ENCODE measurements around the gene RTCB.

The RTCB gene

DNA sequence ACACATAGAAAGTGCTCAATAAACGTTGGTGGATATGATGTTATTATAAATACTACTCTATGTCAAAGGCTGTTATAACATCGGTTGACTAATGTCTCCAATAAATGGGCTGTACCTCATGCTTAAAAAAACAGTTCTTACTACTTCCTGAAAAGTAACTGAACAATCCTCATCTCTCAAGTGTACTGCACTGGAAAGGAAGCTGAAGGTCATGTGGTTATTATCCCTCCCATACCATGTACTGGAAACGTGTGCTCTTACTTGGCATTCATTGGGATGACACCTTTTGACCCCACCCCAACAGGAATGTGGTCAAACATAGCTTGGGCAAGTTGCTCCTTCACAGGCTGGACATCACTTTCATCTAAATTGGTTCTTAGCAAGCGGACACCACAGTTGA, 10.6 kb downstream of the RTCB start:
- no peak overlapping the region for H2BK120ac ChIP-seq (ENCODE audit: low read depth, low read length)
- no peak overlapping the region for H3K18ac ChIP-seq (ENCODE audit: low read length)
- no CpG with 5 or more reads among the region's 4 CpGs for WGBS, 2 donors (ENCODE audit: extremely low coverage in 2 of 2, insufficient read length in 2 of 2, insufficient replicate concordance in 1 of 2)
- no peak overlapping the region for H3K4me3 ChIP-seq (ENCODE audit: low read length in 2 of 2)
- H3K27ac ChIP-seq (replicated peaks; ENCODE audit: low read length): no peak overlapping the region
- H3K9me3 ChIP-seq (replicated peaks in 1 of 2; ENCODE audit: control insufficient read depth in 2 of 2, insufficient read depth in 1 of 2, low read depth in 1 of 2, low read length in 2 of 2): peaks cover 0 to 2% of the 10 kb centered on the region in 2 donors
- no peaks in the 10 kb centered on the region for H3K79me1 ChIP-seq (ENCODE audit: low read depth, low read length)
- no peak overlapping the region for H3K9ac ChIP-seq (ENCODE audit: low read depth, low read length, poor library complexity)
- no peak overlapping the region for H3K23ac ChIP-seq (ENCODE audit: low read depth, low read length, poor library complexity)
- H4K91ac ChIP-seq (ENCODE audit: low read depth, low read length, poor library complexity): no peak overlapping the region
- no peak overlapping the region for H3K4me2 ChIP-seq (ENCODE audit: insufficient read depth, low read length, poor library complexity, severe bottlenecking)
- H4K8ac ChIP-seq (ENCODE audit: low read depth, low read length): no peak overlapping the region
- no peak for DNase-seq (ENCODE audit: low spot score)
- no peak overlapping the region for H2AK5ac ChIP-seq (ENCODE audit: low read depth, low read length)
- H3K36me3 ChIP-seq (replicated peaks in 1 of 2; ENCODE audit: control insufficient read depth in 2 of 2, insufficient read depth in 2 of 2, low read length in 2 of 2): peaks cover 26 to 96% of the 10 kb centered on the region in 2 donors
- no peak overlapping the region for H2BK5ac ChIP-seq (ENCODE audit: low read length)
- H2BK12ac ChIP-seq (ENCODE audit: low read length): no peak overlapping the region
- H3K14ac ChIP-seq (ENCODE audit: low read length): no peak overlapping the region
- no peaks in the 10 kb centered on the region for H3K4me1 ChIP-seq (ENCODE audit: control insufficient read depth in 2 of 2, insufficient read depth in 1 of 2, low read depth in 1 of 2, low read length in 2 of 2)
- no peak overlapping the region for H2AFZ ChIP-seq (ENCODE audit: low read length)
- H3K27me3 ChIP-seq (ENCODE audit: control insufficient read depth in 3 of 3, insufficient read depth in 3 of 3, low read depth in 1 of 3, low read length in 3 of 3): no peaks in the 10 kb centered on the region
- H2BK15ac ChIP-seq (ENCODE audit: low read length): no peak overlapping the region
- no peak overlapping the region for H3K4ac ChIP-seq (ENCODE audit: low read length)

DNA sequence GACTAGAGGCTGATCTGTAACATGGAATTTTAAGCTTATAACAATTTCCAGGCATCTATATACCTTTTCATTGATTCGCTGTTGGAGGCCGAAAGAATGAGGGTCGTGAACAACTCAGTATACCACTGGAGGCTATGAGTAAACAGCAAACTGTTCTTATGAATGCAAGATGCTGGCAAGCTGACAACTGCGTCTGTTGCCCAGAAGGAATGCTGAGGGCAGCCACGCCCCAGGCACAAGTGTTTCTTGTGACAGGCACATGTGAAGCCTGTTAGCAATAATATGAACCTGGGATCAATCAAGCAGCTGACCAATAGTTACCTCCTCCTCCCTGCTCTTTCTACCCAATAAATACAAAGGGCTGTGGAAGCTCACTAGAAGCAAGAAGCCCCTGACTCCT, 15.3 kb downstream of the RTCB start:
- no peak overlapping the region for H2BK120ac ChIP-seq (ENCODE audit: low read depth, low read length)
- H3K23ac ChIP-seq (ENCODE audit: low read depth, low read length, poor library complexity): no peak overlapping the region
- H2BK12ac ChIP-seq (ENCODE audit: low read length): no peak overlapping the region
- H3K27ac ChIP-seq (replicated peaks; ENCODE audit: low read length): no peak overlapping the region
- no peak overlapping the region for H4K8ac ChIP-seq (ENCODE audit: low read depth, low read length)
- H3K9me3 ChIP-seq (replicated peaks in 1 of 2; ENCODE audit: control insufficient read depth in 2 of 2, insufficient read depth in 1 of 2, low read depth in 1 of 2, low read length in 2 of 2): peaks cover 0 to 2% of the 10 kb centered on the region in 2 donors
- no peak overlapping the region for H3K4me3 ChIP-seq (ENCODE audit: low read length in 2 of 2)
- no CpG with 5 or more reads among the region's 5 CpGs for WGBS, 2 donors (ENCODE audit: extremely low coverage in 2 of 2, insufficient read length in 2 of 2, insufficient replicate concordance in 1 of 2)
- no peaks in the 10 kb centered on the region for H3K79me1 ChIP-seq (ENCODE audit: low read depth, low read length)
- H3K9ac ChIP-seq (ENCODE audit: low read depth, low read length, poor library complexity): no peak overlapping the region
- H3K18ac ChIP-seq (ENCODE audit: low read length): no peak overlapping the region
- no peak overlapping the region for H2AK5ac ChIP-seq (ENCODE audit: low read depth, low read length)
- H2BK5ac ChIP-seq (ENCODE audit: low read length): no peak overlapping the region
- DNase-seq (ENCODE audit: low spot score): no peak
- H3K4me1 ChIP-seq (ENCODE audit: control insufficient read depth in 2 of 2, insufficient read depth in 1 of 2, low read depth in 1 of 2, low read length in 2 of 2): no peaks in the 10 kb centered on the region
- no peak overlapping the region for H3K4ac ChIP-seq (ENCODE audit: low read length)
- H4K91ac ChIP-seq (ENCODE audit: low read depth, low read length, poor library complexity): no peak overlapping the region
- no peak overlapping the region for H2AFZ ChIP-seq (ENCODE audit: low read length)
- no peak overlapping the region for H2BK15ac ChIP-seq (ENCODE audit: low read length)
- no peak overlapping the region for H3K14ac ChIP-seq (ENCODE audit: low read length)
- no peak overlapping the region for H3K4me2 ChIP-seq (ENCODE audit: insufficient read depth, low read length, poor library complexity, severe bottlenecking)
- peaks cover 38 to 98% of the 10 kb centered on the region in 2 donors for H3K36me3 ChIP-seq (replicated peaks in 1 of 2; ENCODE audit: control insufficient read depth in 2 of 2, insufficient read depth in 2 of 2, low read length in 2 of 2)
- H3K27me3 ChIP-seq (ENCODE audit: control insufficient read depth in 3 of 3, insufficient read depth in 3 of 3, low read depth in 1 of 3, low read length in 3 of 3): no peaks in the 10 kb centered on the region

DNA sequence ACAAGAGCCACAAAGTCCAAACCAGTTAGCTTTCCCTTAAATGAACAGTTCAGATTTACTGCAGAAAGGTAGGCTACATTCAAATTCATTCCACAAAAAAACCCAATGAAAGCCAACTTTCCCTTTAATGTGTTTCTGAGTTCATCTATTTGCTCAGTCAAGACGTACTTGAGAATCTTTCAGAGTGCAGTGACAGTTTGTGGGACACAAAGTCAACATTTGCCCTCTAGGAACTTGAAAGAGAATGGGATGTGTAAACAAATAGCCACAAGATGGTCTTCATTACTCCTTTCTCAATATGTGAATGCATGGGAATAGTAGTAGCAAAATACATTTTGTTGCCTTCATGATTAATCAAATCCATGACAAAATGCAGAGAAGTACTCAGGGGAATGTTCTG, 15.8 kb downstream of the RTCB start:
- H2BK12ac ChIP-seq (ENCODE audit: low read length): no peak overlapping the region
- no peak overlapping the region for H3K4me3 ChIP-seq (ENCODE audit: low read length in 2 of 2)
- H3K9me3 ChIP-seq (replicated peaks in 1 of 2; ENCODE audit: control insufficient read depth in 2 of 2, insufficient read depth in 1 of 2, low read depth in 1 of 2, low read length in 2 of 2): no peaks in the 10 kb centered on the region
- no peak overlapping the region for H2BK120ac ChIP-seq (ENCODE audit: low read depth, low read length)
- peaks cover 35 to 98% of the 10 kb centered on the region in 2 donors for H3K36me3 ChIP-seq (replicated peaks in 1 of 2; ENCODE audit: control insufficient read depth in 2 of 2, insufficient read depth in 2 of 2, low read length in 2 of 2)
- H3K4me1 ChIP-seq (ENCODE audit: control insufficient read depth in 2 of 2, insufficient read depth in 1 of 2, low read depth in 1 of 2, low read length in 2 of 2): no peaks in the 10 kb centered on the region
- no peak overlapping the region for H3K9ac ChIP-seq (ENCODE audit: low read depth, low read length, poor library complexity)
- H2AFZ ChIP-seq (ENCODE audit: low read length): no peak overlapping the region
- H3K27me3 ChIP-seq (ENCODE audit: control insufficient read depth in 3 of 3, insufficient read depth in 3 of 3, low read depth in 1 of 3, low read length in 3 of 3): no peaks in the 10 kb centered on the region
- H4K91ac ChIP-seq (ENCODE audit: low read depth, low read length, poor library complexity): no peak overlapping the region
- no peak overlapping the region for H3K27ac ChIP-seq (replicated peaks; ENCODE audit: low read length)
- no peaks in the 10 kb centered on the region for H3K79me1 ChIP-seq (ENCODE audit: low read depth, low read length)
- no peak overlapping the region for H3K14ac ChIP-seq (ENCODE audit: low read length)
- no peak overlapping the region for H4K8ac ChIP-seq (ENCODE audit: low read depth, low read length)
- no peak for DNase-seq (ENCODE audit: low spot score)
- no peak overlapping the region for H2AK5ac ChIP-seq (ENCODE audit: low read depth, low read length)
- H3K4ac ChIP-seq (ENCODE audit: low read length): no peak overlapping the region
- H2BK15ac ChIP-seq (ENCODE audit: low read length): no peak overlapping the region
- H3K4me2 ChIP-seq (ENCODE audit: insufficient read depth, low read length, poor library complexity, severe bottlenecking): no peak overlapping the region
- H3K23ac ChIP-seq (ENCODE audit: low read depth, low read length, poor library complexity): no peak overlapping the region
- H2BK5ac ChIP-seq (ENCODE audit: low read length): no peak overlapping the region
- no peak overlapping the region for H3K18ac ChIP-seq (ENCODE audit: low read length)
- no CpG with 5 or more reads among the region's 1 CpG for WGBS, 2 donors (ENCODE audit: extremely low coverage in 2 of 2, insufficient read length in 2 of 2, insufficient replicate concordance in 1 of 2)

DNA sequence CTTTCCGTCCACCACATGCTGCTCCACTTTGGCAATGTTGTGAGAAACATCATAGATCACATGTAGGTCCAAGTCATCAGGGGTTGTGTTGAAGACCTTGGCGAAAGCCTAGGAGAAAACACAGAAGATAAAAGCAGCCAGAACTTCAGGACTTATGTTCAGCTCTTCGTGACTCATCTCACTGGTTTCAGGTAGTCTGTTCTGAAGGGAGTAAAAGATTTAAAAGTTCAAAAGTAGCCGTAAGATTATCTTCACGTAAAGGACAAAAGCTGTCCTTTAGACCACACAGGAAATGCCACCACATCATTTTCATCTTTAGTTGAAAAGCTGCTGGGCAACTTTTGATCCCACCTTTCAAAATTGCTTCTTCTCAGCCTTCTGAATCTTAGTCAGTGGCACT, 16.9 kb downstream of the RTCB start:
- no peak overlapping the region for H3K23ac ChIP-seq (ENCODE audit: low read depth, low read length, poor library complexity)
- no peak overlapping the region for H2AFZ ChIP-seq (ENCODE audit: low read length)
- no CpG with 5 or more reads among the region's 5 CpGs for WGBS, 2 donors (ENCODE audit: extremely low coverage in 2 of 2, insufficient read length in 2 of 2, insufficient replicate concordance in 1 of 2)
- H3K4me3 ChIP-seq (ENCODE audit: low read length in 2 of 2): no peak overlapping the region
- no peaks in the 10 kb centered on the region for H3K79me1 ChIP-seq (ENCODE audit: low read depth, low read length)
- DNase-seq (ENCODE audit: low spot score): no peak
- no peak overlapping the region for H2BK120ac ChIP-seq (ENCODE audit: low read depth, low read length)
- no peak overlapping the region for H3K14ac ChIP-seq (ENCODE audit: low read length)
- no peak overlapping the region for H3K4me2 ChIP-seq (ENCODE audit: insufficient read depth, low read length, poor library complexity, severe bottlenecking)
- no peak overlapping the region for H2AK5ac ChIP-seq (ENCODE audit: low read depth, low read length)
- no peak overlapping the region for H3K18ac ChIP-seq (ENCODE audit: low read length)
- H2BK15ac ChIP-seq (ENCODE audit: low read length): no peak overlapping the region
- H2BK12ac ChIP-seq (ENCODE audit: low read length): no peak overlapping the region
- no peak overlapping the region for H2BK5ac ChIP-seq (ENCODE audit: low read length)
- H3K36me3 ChIP-seq (replicated peaks in 1 of 2; ENCODE audit: control insufficient read depth in 2 of 2, insufficient read depth in 2 of 2, low read length in 2 of 2): peaks cover 32 to 96% of the 10 kb centered on the region in 2 donors
- H3K4me1 ChIP-seq (ENCODE audit: control insufficient read depth in 2 of 2, insufficient read depth in 1 of 2, low read depth in 1 of 2, low read length in 2 of 2): no peaks in the 10 kb centered on the region
- no peak overlapping the region for H3K4ac ChIP-seq (ENCODE audit: low read length)
- H4K91ac ChIP-seq (ENCODE audit: low read depth, low read length, poor library complexity): no peak overlapping the region
- no peak overlapping the region for H3K9ac ChIP-seq (ENCODE audit: low read depth, low read length, poor library complexity)
- no peak overlapping the region for H3K27ac ChIP-seq (replicated peaks; ENCODE audit: low read length)
- no peak overlapping the region for H4K8ac ChIP-seq (ENCODE audit: low read depth, low read length)
- H3K9me3 ChIP-seq (replicated peaks in 1 of 2; ENCODE audit: control insufficient read depth in 2 of 2, insufficient read depth in 1 of 2, low read depth in 1 of 2, low read length in 2 of 2): no peaks in the 10 kb centered on the region
- no peaks in the 10 kb centered on the region for H3K27me3 ChIP-seq (ENCODE audit: control insufficient read depth in 3 of 3, insufficient read depth in 3 of 3, low read depth in 1 of 3, low read length in 3 of 3)
